ENCODE data around the gene DNAJC9. TPM values are rescaled to one million over a fixed set of nuclear protein-coding genes. Genes with fewer than 3 reads are reported as not detected.

DNAJC9 gene
- total RNA-seq, 1 donor from 2014 or later, result 32.7 TPM

- peaks cover under 1% of the 10 kb centered on the region for H3K9me3 Mint-ChIP-seq
- peaks cover 27% of the 10 kb centered on the region for H3K4me1 Mint-ChIP-seq
- peak overlapping the region; percentile 99 for H3K27ac Mint-ChIP-seq
- H3K36me3 Mint-ChIP-seq, result peaks cover 5% of the 10 kb centered on the region
- no peak for DNase-seq (ENCODE audit: low spot score in 2 of 2, unreplicated experiment in 2 of 2)
- H3K4me3 Mint-ChIP-seq, result peak overlapping the region; percentile 96
- H3K27me3 Mint-ChIP-seq (ENCODE audit: low read depth), result no peaks in the 10 kb centered on the region
- no peak for TF ChIP-seq CTCF (IDR thresholded peaks at IDR 0.05; ENCODE audit: unreplicated experiment)
Measured at GRCh38 chr10:73253225-73253555, 6.1 kb upstream of the DNAJC9 start.

GRCh38 chr10:73252445-73253224 lies 5.6 kb upstream of the DNAJC9 start, which contains the start of gene MRPS16:
TSS of gene MRPS16 (minus strand) at chr10:73252644. CDS start at chr10:73252482, 162 bp downstream.
- peak within 1 kb of the TSS; percentile 99 for H3K27ac Mint-ChIP-seq
- H3K36me3 Mint-ChIP-seq, result peaks cover 5% of the 10 kb centered on the region
- no peak for TF ChIP-seq CTCF (IDR thresholded peaks at IDR 0.05; ENCODE audit: unreplicated experiment)
- DNase-seq (ENCODE audit: low spot score in 2 of 2, unreplicated experiment in 2 of 2), result peak; percentile 73 to 83
- peaks cover 32% of the 10 kb centered on the region for H3K4me1 Mint-ChIP-seq
- H3K4me3 Mint-ChIP-seq, result peak within 1 kb of the TSS; percentile 96
- no peaks in the 10 kb centered on the region for H3K27me3 Mint-ChIP-seq (ENCODE audit: low read depth)
- no peaks in the 10 kb centered on the region for H3K9me3 Mint-ChIP-seq

GRCh38 chr10:73251683-73252444 lies 4.8 kb upstream of the DNAJC9 start:
- peak overlapping the region; percentile 99 for H3K27ac Mint-ChIP-seq
- peak overlapping the region; percentile 96 for H3K4me3 Mint-ChIP-seq
- TF ChIP-seq CTCF (IDR thresholded peaks at IDR 0.05; ENCODE audit: unreplicated experiment), result no peak
- peaks cover 37% of the 10 kb centered on the region for H3K4me1 Mint-ChIP-seq
- no peaks in the 10 kb centered on the region for H3K9me3 Mint-ChIP-seq
- H3K36me3 Mint-ChIP-seq, result peaks cover 5% of the 10 kb centered on the region
- no peak for DNase-seq (ENCODE audit: low spot score in 2 of 2, unreplicated experiment in 2 of 2)
- H3K27me3 Mint-ChIP-seq (ENCODE audit: low read depth), result no peaks in the 10 kb centered on the region

GRCh38 chr10:73248259-73248724 lies 1.2 kb upstream of the DNAJC9 start:
- Mint-ChIP-seq H3K4me1 (peaks cover 62% of the 10 kb centered on the region), H3K27ac (peak overlapping the region; percentile 99), H3K36me3 (peaks cover 9% of the 10 kb centered on the region), H3K27me3 (ENCODE audit: low read depth) (no peaks in the 10 kb centered on the region), H3K4me3 (peak overlapping the region; percentile 98), H3K9me3 (no peaks in the 10 kb centered on the region)
- no peak for DNase-seq (ENCODE audit: low spot score in 2 of 2, unreplicated experiment in 2 of 2)
- no peak for TF ChIP-seq CTCF (IDR thresholded peaks at IDR 0.05; ENCODE audit: unreplicated experiment)

- peaks cover 14% of the 10 kb centered on the region for H3K36me3 Mint-ChIP-seq
- H3K27me3 Mint-ChIP-seq (ENCODE audit: low read depth), result no peaks in the 10 kb centered on the region
- H3K4me3 Mint-ChIP-seq, result peak overlapping the region; percentile 98
- DNase-seq (ENCODE audit: low spot score in 2 of 2, unreplicated experiment in 2 of 2), result no peak
- TF ChIP-seq CTCF (IDR thresholded peaks at IDR 0.05; ENCODE audit: unreplicated experiment), result no peak
- no peaks in the 10 kb centered on the region for H3K9me3 Mint-ChIP-seq
- peak overlapping the region; percentile 99 for H3K27ac Mint-ChIP-seq
- H3K4me1 Mint-ChIP-seq, result peaks cover 55% of the 10 kb centered on the region
Measured at GRCh38 chr10:73247509-73248258, 629 bp upstream of the DNAJC9 start.
